Type B pancreatic cell (in vitro differentiated cells): ENCODE results near the gene KRTAP10-4. TPM values are rescaled to one million over a fixed set of nuclear protein-coding genes. Genes with fewer than 3 reads are reported as not detected.

ENCODE experiments used
- DNase-seq: peaks from one replicate; pipeline ENCODE4 v3.0.0; 2021; ENCODE audit warnings: mixed read lengths; ENCODE audit not compliant: unreplicated experiment; ENCODE audit errors: extremely low spot score
- H3K27ac Mint-ChIP-seq: 2 replicates; pipeline ENCODE4 v1.8.0; 2021; ENCODE audit warnings: mild to moderate bottlenecking, mixed read lengths
- H3K27me3 Mint-ChIP-seq: 2 replicates; pipeline ENCODE4 v1.8.0; 2021; ENCODE audit warnings: mixed read lengths
- H3K36me3 Mint-ChIP-seq: 2 replicates; pipeline ENCODE4 v1.8.0; 2021; ENCODE audit warnings: mixed read lengths
- H3K4me1 Mint-ChIP-seq: one replicate; pipeline ENCODE4 v1.8.0; 2021; ENCODE audit warnings: mixed read lengths; ENCODE audit not compliant: unreplicated experiment
- H3K4me3 Mint-ChIP-seq: 2 replicates; pipeline ENCODE4 v1.8.0; 2021; ENCODE audit warnings: mild to moderate bottlenecking, mixed read lengths
- H3K9me3 Mint-ChIP-seq: 2 replicates; pipeline ENCODE4 v1.8.0; 2021; ENCODE audit warnings: mixed read lengths
- total RNA-seq: library from RNA; stranded (reverse); gene quantifications from 2 replicates; pipeline ENCODE4 v1.2.1, GENCODE V29; 2021; ENCODE audit warnings: low replicate concordance
- TF ChIP-seq, protein P1 (sequence below): fragments of 200-600 bp; sonication (generic); conservative IDR thresholded peaks from 2 replicates; pipeline ENCODE4 v1.5.0; 2021; ENCODE audit warnings: antibody characterized with exemption, mild to moderate bottlenecking

The KRTAP10-4 gene
- total RNA-seq, 1 donor from 2014 or later: not detected

DNA sequence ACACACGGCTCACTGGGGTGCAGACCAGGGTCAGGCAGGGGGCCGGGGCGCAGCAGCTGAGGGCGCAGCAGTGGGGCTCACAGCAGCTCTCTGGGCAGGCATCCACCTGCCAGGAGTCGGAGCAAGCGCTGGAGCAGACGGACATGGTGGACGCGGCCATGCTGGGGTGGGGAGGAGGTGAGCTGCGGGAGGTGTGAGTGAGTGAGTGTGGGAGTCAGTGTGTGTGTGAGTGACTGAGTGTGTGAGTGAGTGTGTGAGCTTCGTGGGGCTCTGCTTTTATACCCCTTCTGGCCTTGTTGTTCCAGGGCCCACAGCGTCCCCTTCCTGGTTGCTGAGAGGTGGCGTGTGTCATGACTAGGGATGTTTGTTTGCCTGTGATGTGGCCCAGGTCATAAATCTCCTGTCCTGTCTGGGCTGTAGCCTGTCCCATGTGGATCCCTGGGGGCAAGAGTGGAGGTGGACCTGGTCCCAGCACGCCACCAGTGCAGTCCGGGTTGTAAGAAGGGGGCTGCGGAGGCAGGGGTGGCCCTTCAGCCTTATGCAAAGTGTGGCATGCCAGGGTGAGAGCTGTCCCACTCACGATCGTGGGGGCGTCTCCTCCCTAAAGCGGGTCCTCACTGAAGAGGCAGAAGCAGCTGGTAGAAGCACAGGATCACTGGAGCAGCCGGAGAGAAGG lies 33.4 kb upstream of the KRTAP10-4 start, which contains the start of gene KRTAP10-1:
KRTAP10-1 (minus strand) TSS at position 205 of the 676 bp plus-strand sequence; CDS start at position 160, 45 bp downstream.
- Mint-ChIP-seq H3K9me3 (no peaks in the 10 kb centered on the region), H3K27me3 (no peaks in the 10 kb centered on the region), H3K4me1 (no peaks in the 10 kb centered on the region), H3K27ac (no peak within 1 kb of the TSS), H3K36me3 (no peaks in the 10 kb centered on the region), H3K4me3 (no peak within 1 kb of the TSS)
- TF ChIP-seq, protein P1, sequence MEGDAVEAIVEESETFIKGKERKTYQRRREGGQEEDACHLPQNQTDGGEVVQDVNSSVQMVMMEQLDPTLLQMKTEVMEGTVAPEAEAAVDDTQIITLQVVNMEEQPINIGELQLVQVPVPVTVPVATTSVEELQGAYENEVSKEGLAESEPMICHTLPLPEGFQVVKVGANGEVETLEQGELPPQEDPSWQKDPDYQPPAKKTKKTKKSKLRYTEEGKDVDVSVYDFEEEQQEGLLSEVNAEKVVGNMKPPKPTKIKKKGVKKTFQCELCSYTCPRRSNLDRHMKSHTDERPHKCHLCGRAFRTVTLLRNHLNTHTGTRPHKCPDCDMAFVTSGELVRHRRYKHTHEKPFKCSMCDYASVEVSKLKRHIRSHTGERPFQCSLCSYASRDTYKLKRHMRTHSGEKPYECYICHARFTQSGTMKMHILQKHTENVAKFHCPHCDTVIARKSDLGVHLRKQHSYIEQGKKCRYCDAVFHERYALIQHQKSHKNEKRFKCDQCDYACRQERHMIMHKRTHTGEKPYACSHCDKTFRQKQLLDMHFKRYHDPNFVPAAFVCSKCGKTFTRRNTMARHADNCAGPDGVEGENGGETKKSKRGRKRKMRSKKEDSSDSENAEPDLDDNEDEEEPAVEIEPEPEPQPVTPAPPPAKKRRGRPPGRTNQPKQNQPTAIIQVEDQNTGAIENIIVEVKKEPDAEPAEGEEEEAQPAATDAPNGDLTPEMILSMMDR: no peak
- no peak for DNase-seq

DNA sequence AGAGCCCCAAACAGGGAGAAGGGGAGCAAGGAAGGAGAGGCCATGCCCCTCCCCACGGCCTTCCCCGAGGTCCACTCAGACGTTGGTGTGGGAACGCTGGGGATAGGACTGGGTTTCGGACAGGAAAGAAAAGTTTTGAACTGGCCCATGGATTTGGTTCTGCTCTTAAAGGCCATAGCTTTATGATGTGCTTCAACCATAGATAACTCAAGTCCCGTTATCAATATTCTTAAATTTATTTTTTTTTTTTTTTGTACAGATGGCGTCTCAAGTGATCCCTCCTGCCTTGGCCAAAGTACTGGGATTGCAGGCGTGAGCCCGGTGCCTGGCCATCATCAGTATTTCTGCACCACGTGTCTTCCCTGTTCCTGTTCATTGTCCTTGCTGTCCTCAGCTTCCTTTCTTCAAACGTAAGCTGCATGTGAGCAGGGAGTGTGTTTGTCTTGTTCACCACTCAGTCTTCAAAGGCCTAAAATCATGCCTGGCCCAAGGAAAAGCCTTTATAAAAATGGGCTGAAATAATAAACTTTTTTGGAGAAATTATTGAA lies 32.7 kb upstream of the KRTAP10-4 start:
- TF ChIP-seq, protein P1: no peak
- Mint-ChIP-seq H3K9me3 (no peaks in the 10 kb centered on the region), H3K4me1 (no peaks in the 10 kb centered on the region), H3K27ac (no peak overlapping the region), H3K27me3 (no peaks in the 10 kb centered on the region), H3K4me3 (no peak overlapping the region), H3K36me3 (no peaks in the 10 kb centered on the region)
- DNase-seq: no peak

DNA sequence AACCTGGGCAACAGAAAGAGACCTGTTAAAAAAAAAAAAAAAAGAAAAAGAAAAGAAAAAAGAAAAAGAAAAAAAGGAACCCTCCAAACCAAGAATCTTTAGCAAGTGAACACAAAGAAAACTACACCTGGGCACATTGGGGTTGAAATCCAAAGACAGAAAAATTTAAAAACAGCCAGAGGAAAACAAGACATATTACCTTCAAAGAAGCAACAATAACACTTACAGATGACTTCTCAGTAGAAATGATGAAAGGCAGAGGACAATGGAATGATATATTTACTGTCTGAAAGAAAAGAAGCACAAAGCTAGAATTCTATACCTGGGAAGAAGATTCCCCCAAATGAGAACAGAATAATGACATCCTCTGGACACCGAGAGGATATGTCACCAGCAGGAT lies 30.8 kb upstream of the KRTAP10-4 start:
- Mint-ChIP-seq H3K36me3 (peaks cover 6% of the 10 kb centered on the region), H3K27me3 (no peaks in the 10 kb centered on the region), H3K4me1 (no peaks in the 10 kb centered on the region), H3K9me3 (peaks cover 9% of the 10 kb centered on the region), H3K4me3 (no peak overlapping the region), H3K27ac (no peak overlapping the region)
- TF ChIP-seq, protein P1: no peak
- no peak for DNase-seq

DNA sequence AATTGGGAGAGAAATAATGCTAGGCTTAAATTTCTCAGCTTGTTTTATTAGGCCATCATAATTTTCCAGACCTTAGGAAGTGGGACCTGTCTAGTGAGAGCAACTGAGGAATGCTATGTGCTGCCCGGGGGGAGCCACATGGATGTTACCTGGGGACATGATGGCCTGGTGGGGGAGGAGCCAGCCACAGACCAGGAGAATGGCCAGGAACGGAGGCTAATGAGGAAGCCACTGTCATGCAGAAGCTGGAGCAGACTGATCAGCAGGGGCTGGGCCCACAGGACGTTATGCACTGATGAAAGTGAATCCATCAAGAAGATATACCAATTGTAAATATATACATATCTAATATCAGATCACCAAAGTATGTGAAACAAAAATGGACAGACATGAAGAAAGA lies 29.0 kb upstream of the KRTAP10-4 start:
- no peak overlapping the region for H3K4me3 Mint-ChIP-seq
- no peaks in the 10 kb centered on the region for H3K27me3 Mint-ChIP-seq
- H3K4me1 Mint-ChIP-seq: peaks cover 14% of the 10 kb centered on the region
- H3K36me3 Mint-ChIP-seq: peaks cover 6% of the 10 kb centered on the region
- no peak overlapping the region for H3K27ac Mint-ChIP-seq
- H3K9me3 Mint-ChIP-seq: peaks cover 9% of the 10 kb centered on the region
- TF ChIP-seq, protein P1: no peak
- DNase-seq: no peak

DNA sequence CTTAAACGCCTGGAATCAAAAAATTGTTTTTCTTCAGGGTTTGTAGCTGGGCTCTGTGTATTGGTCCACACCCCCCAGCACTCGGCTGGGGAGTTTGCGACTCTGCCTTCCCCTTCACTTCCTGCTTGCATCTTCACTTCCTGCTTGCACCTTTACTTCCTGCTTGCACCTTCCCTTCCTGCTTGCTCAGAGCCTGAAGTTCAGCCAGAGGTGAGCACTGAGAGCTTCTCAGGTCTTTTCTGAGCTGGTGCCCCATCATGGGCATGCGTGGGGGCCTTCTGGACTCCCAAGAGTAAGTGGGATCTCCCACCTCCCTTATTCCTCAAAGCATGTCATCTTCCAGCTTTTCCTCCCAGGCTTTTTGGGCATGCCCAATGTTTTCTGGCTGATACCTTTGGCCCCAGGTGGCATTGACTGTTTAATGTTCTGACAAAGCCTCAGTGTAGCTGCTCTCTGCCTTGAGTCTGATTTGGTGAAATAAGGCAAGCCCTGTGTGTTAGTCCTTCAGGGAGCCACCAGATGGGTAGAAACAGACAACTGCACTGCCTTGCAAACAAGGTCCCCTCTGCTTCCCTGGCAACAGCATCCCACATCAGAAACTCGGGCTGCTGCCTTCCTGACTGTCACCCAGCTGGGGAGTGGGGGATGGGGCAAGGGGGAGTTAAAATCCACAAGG lies 25.7 kb upstream of the KRTAP10-4 start:
- Mint-ChIP-seq H3K27ac (peak overlapping the region; percentile 71), H3K36me3 (peaks cover 6% of the 10 kb centered on the region), H3K9me3 (peaks cover 9% of the 10 kb centered on the region), H3K27me3 (no peaks in the 10 kb centered on the region), H3K4me3 (no peak overlapping the region), H3K4me1 (peaks cover 20% of the 10 kb centered on the region)
- DNase-seq: no peak
- TF ChIP-seq, protein P1: no peak
